Glomerular visceral epithelial cell (primary cell): ENCODE results near the gene PAX5.

Source experiments
- DNase-seq: peaks from one replicate; pipeline ENCODE4 v3.0.0-alpha.2; 2016; ENCODE audit errors: extremely low spot score

The PAX5 gene

GRCh38 chr9:36902080-36902716, 131.9 kb downstream of the PAX5 start:
- DNase-seq = no peak

GRCh38 chr9:36901528-36901927, 132.5 kb downstream of the PAX5 start:
- no peak for DNase-seq

- DNase-seq = no peak
Observed at GRCh38 chr9:36900856-36901220, 133.2 kb downstream of the PAX5 start.

- DNase-seq = no peak
Observed at GRCh38 chr9:36900136-36900855, 133.8 kb downstream of the PAX5 start.

GRCh38 chr9:36899406-36899805, 134.7 kb downstream of the PAX5 start:
- no peak for DNase-seq

- DNase-seq = no peak
Observed at GRCh38 chr9:36898431-36899020, 135.5 kb downstream of the PAX5 start.

GRCh38 chr9:36897478-36897877, 136.6 kb downstream of the PAX5 start:
- DNase-seq = no peak

- no peak for DNase-seq
Observed at GRCh38 chr9:36897019-36897418, 137.0 kb downstream of the PAX5 start.

- no peak for DNase-seq
Observed at GRCh38 chr9:36896296-36896695, 137.8 kb downstream of the PAX5 start.

- DNase-seq = no peak
Observed at GRCh38 chr9:36895744-36896260, 138.3 kb downstream of the PAX5 start.

- no peak for DNase-seq
Observed at GRCh38 chr9:36894695-36895310, 139.3 kb downstream of the PAX5 start.

- no peak for DNase-seq
Observed at GRCh38 chr9:36893911-36894310, 140.2 kb downstream of the PAX5 start.

GRCh38 chr9:36893184-36893583, 140.9 kb downstream of the PAX5 start:
- no peak for DNase-seq

GRCh38 chr9:36892279-36892678, 141.8 kb downstream of the PAX5 start:
- no peak for DNase-seq

- no peak for DNase-seq
Observed at GRCh38 chr9:36891341-36891811, 142.7 kb downstream of the PAX5 start.

GRCh38 chr9:36889844-36890243, 144.2 kb downstream of the PAX5 start:
- DNase-seq = no peak

- no peak for DNase-seq
Observed at GRCh38 chr9:36888551-36888950, 145.5 kb downstream of the PAX5 start.

- DNase-seq = no peak
Observed at GRCh38 chr9:36884721-36885120, 149.3 kb downstream of the PAX5 start.

GRCh38 chr9:36882594-36882993, 151.5 kb downstream of the PAX5 start:
- no peak for DNase-seq

- DNase-seq = no peak
Observed at GRCh38 chr9:36881743-36882441, 152.2 kb downstream of the PAX5 start.

GRCh38 chr9:36881316-36881715, 152.8 kb downstream of the PAX5 start:
- DNase-seq = no peak

- DNase-seq = no peak
Observed at GRCh38 chr9:36880075-36880474, 154.0 kb downstream of the PAX5 start.
